Hypothalamus (tissue), 51 donors: ENCODE data around the gene RBMY1E.
"Not testable (repeated sequence)": the region's sequence is repeated elsewhere in the genome, so short reads cannot be mapped to it uniquely, and the experiment has no call there.

Experiments used
- DNase-seq, 51 donors: peaks; one replicate each; lab custom pipeline; 2025; lab: John Stamatoyannopoulos, UW

RBMY1E gene

DNA sequence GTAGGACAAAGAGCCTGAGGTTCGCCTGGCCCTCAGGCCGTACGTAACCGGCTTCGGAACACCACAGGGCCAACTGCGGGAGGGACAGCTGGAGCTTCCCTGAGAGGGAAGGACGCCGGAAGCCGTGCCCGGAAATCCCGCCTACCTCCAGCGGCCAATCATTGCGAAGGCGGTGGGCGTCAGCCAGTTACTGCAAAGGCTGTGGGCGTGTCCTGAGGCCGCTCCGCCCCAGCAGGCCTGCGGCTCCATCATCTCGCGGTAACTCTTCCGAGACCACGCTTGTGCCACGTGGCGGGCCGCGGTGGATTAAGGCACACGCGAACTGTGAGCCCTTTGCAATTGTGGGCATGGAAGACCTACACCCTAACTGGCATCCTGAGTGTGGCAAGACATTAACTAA, at the start of gene RBMY1E:
Gene RBMY1E, minus strand, starts transcription at position 101 of the 400 bp plus-strand sequence. CDS start 1,978 bp downstream, outside the sequence.
- not testable (repeated sequence) for DNase-seq

DNA sequence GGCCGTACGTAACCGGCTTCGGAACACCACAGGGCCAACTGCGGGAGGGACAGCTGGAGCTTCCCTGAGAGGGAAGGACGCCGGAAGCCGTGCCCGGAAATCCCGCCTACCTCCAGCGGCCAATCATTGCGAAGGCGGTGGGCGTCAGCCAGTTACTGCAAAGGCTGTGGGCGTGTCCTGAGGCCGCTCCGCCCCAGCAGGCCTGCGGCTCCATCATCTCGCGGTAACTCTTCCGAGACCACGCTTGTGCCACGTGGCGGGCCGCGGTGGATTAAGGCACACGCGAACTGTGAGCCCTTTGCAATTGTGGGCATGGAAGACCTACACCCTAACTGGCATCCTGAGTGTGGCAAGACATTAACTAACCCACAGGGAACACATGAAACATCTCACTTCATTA, 23.4 kb downstream of the RBMY1E start, which contains the start of gene RBMY1D:
Gene RBMY1D, minus strand, starts transcription at position 101 of the 400 bp plus-strand sequence. CDS start 2,013 bp downstream, outside the sequence.
- DNase-seq: not testable (repeated sequence)

DNA sequence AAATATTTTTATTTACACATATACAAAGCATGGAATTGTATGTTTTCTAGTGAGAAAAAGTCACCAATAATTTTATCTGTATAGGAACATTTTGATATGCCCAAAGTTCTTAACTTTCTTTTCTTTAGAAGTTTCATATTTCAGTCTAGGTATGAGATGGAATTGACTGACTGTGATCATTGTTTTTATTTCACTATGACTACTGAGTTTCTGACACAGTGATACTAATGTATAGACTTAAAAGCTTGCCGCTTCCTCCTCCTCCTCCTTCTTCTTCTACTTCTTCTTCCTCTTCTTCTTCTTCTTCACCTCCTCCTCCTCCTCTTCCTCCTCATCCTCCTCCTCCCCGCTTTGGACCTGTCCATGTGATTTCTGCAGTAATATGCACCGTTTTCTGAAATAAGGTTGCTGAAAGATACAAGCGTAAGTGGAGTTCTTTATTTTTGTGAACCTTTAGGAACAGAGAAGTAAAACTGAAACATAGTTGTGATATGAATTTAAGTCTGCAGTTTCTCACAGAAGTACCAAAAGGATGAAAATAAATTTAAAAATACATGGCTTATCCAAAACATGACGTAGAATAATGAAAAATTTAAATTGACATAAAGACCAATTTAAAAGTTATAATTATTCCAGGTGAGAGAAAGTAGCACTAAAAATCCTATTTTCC, 48.3 kb downstream of the RBMY1E start:
- not testable (repeated sequence) for DNase-seq
